ENCODE measurements around the gene PDLIM5.

Gene PDLIM5

DNA sequence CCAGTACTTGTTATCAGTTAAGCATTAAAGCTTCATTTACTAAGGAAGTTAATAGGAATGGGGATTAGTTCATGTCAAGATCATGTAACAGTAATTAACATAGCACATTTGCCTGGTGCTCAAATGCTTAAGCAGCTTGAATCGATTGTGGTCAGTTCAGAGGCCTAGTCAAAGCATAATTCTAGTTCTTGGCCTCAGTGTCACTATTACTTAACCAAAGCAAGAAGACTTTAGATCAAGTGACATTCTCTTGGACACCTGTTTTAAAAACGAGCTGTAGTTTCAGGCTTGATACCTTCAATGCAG, 190.8 kb downstream of the PDLIM5 start:
- no peak for TF ChIP-seq EGR1 (IDR thresholded peaks at IDR 0.05)

DNA sequence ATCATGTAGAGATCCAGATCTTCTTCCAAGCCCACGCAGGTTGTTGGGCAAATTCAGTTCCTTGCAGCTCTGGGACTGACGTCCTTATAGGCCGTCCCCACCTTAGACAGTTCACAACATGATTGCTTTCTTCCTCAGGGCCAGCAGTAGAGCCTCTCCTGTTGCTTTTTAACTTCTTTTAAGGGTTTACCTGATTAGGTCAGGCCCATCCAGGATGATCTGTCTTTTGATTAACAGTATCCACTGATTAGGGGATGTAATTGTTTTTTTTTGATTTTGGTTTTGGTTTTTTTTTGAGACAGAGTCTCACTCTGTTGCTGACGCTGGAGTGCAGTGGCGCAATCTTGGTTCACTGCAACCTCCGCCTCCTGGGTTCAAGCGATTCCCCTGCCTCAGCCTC, 197.0 kb downstream of the PDLIM5 start:
- no peak for TF ChIP-seq NFIC (IDR thresholded peaks at IDR 0.05)
- no peak for TF ChIP-seq TCF12 (IDR thresholded peaks at IDR 0.05; ENCODE audit: low read depth)
- TF ChIP-seq, protein P1, sequence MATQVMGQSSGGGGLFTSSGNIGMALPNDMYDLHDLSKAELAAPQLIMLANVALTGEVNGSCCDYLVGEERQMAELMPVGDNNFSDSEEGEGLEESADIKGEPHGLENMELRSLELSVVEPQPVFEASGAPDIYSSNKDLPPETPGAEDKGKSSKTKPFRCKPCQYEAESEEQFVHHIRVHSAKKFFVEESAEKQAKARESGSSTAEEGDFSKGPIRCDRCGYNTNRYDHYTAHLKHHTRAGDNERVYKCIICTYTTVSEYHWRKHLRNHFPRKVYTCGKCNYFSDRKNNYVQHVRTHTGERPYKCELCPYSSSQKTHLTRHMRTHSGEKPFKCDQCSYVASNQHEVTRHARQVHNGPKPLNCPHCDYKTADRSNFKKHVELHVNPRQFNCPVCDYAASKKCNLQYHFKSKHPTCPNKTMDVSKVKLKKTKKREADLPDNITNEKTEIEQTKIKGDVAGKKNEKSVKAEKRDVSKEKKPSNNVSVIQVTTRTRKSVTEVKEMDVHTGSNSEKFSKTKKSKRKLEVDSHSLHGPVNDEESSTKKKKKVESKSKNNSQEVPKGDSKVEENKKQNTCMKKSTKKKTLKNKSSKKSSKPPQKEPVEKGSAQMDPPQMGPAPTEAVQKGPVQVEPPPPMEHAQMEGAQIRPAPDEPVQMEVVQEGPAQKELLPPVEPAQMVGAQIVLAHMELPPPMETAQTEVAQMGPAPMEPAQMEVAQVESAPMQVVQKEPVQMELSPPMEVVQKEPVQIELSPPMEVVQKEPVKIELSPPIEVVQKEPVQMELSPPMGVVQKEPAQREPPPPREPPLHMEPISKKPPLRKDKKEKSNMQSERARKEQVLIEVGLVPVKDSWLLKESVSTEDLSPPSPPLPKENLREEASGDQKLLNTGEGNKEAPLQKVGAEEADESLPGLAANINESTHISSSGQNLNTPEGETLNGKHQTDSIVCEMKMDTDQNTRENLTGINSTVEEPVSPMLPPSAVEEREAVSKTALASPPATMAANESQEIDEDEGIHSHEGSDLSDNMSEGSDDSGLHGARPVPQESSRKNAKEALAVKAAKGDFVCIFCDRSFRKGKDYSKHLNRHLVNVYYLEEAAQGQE (IDR thresholded peaks at IDR 0.05; ENCODE audit: low read depth): no peak
- TF ChIP-seq CEBPB (IDR thresholded peaks at IDR 0.05): no peak
- no peak for TF ChIP-seq CREB1 (IDR thresholded peaks at IDR 0.05; ENCODE audit: low read depth)
- no peak for TF ChIP-seq USF1 (IDR thresholded peaks at IDR 0.05)
- TF ChIP-seq FOXM1 (IDR thresholded peaks at IDR 0.05; ENCODE audit: borderline replicate concordance, low read depth): no peak
- no peak for TF ChIP-seq TEAD4 (IDR thresholded peaks at IDR 0.05)
- TF ChIP-seq EP300 (IDR thresholded peaks at IDR 0.05; ENCODE audit: borderline replicate concordance): no peak
- no peak for TF ChIP-seq ZBTB7A (IDR thresholded peaks at IDR 0.05; ENCODE audit: low read depth)

- no peak for TF ChIP-seq ZBTB7A (IDR thresholded peaks at IDR 0.05; ENCODE audit: low read depth)
- no peak for TF ChIP-seq TCF12 (IDR thresholded peaks at IDR 0.05; ENCODE audit: low read depth)
- no peak for TF ChIP-seq NFIC (IDR thresholded peaks at IDR 0.05)
- no peak for TF ChIP-seq USF1 (IDR thresholded peaks at IDR 0.05)
- no peak for TF ChIP-seq YY1 (IDR thresholded peaks at IDR 0.05; ENCODE audit: low read depth)
- TF ChIP-seq TEAD4 (IDR thresholded peaks at IDR 0.05): no peak
- TF ChIP-seq TAF1 (IDR thresholded peaks at IDR 0.05; ENCODE audit: low read depth): no peak
- TF ChIP-seq CEBPB (IDR thresholded peaks at IDR 0.05): no peak
- TF ChIP-seq MAX (IDR thresholded peaks at IDR 0.05): no peak
- no peak for TF ChIP-seq CREB1 (IDR thresholded peaks at IDR 0.05; ENCODE audit: low read depth)
- no peak for TF ChIP-seq RAD21 (IDR thresholded peaks at IDR 0.05; ENCODE audit: low read depth)
- no peak for TF ChIP-seq EP300 (IDR thresholded peaks at IDR 0.05; ENCODE audit: borderline replicate concordance)
- TF ChIP-seq, protein P1 (IDR thresholded peaks at IDR 0.05; ENCODE audit: low read depth): no peak
- TF ChIP-seq FOXM1 (IDR thresholded peaks at IDR 0.05; ENCODE audit: borderline replicate concordance, low read depth): no peak
Observed at GRCh38 chr4:94649381-94650133, 197.8 kb downstream of the PDLIM5 start.

- TF ChIP-seq TAF1 (IDR thresholded peaks at IDR 0.05; ENCODE audit: low read depth) (no peak), EP300 (IDR thresholded peaks at IDR 0.05; ENCODE audit: borderline replicate concordance) (no peak), TEAD4 (IDR thresholded peaks at IDR 0.05) (no peak), NFIC (IDR thresholded peaks at IDR 0.05) (no peak), TCF12 (IDR thresholded peaks at IDR 0.05; ENCODE audit: low read depth) (no peak), EGR1 (IDR thresholded peaks at IDR 0.05) (no peak), CREB1 (IDR thresholded peaks at IDR 0.05; ENCODE audit: low read depth) (no peak), ZBTB7A (IDR thresholded peaks at IDR 0.05; ENCODE audit: low read depth) (no peak), CEBPB (IDR thresholded peaks at IDR 0.05) (no peak), MAX (IDR thresholded peaks at IDR 0.05) (no peak), FOXM1 (IDR thresholded peaks at IDR 0.05; ENCODE audit: borderline replicate concordance, low read depth) (no peak), USF1 (IDR thresholded peaks at IDR 0.05) (no peak)
- TF ChIP-seq, protein P1 (IDR thresholded peaks at IDR 0.05; ENCODE audit: low read depth): no peak
Observed at GRCh38 chr4:94650134-94650495, 198.4 kb downstream of the PDLIM5 start.
